ENCODE data around the gene TP63. TPM values are rescaled to one million over a fixed set of nuclear protein-coding genes. Genes with fewer than 3 reads are reported as not detected.

TP63 gene
- total RNA-seq, 4 donors from 2014 or later: 302 to 485 (median 319) TPM

- no peak overlapping the region for H3K4me3 ChIP-seq
- no peak for DNase-seq (ENCODE audit: low spot score in 2 of 2)
- H3K4me1 ChIP-seq: no peaks in the 10 kb centered on the region
- no peaks in the 10 kb centered on the region for H3K36me3 ChIP-seq
- H3K27ac ChIP-seq: no peak overlapping the region
- no peak for TF ChIP-seq POLR2AphosphoS5 (IDR thresholded peaks at IDR 0.05)
- TF ChIP-seq, protein P1, sequence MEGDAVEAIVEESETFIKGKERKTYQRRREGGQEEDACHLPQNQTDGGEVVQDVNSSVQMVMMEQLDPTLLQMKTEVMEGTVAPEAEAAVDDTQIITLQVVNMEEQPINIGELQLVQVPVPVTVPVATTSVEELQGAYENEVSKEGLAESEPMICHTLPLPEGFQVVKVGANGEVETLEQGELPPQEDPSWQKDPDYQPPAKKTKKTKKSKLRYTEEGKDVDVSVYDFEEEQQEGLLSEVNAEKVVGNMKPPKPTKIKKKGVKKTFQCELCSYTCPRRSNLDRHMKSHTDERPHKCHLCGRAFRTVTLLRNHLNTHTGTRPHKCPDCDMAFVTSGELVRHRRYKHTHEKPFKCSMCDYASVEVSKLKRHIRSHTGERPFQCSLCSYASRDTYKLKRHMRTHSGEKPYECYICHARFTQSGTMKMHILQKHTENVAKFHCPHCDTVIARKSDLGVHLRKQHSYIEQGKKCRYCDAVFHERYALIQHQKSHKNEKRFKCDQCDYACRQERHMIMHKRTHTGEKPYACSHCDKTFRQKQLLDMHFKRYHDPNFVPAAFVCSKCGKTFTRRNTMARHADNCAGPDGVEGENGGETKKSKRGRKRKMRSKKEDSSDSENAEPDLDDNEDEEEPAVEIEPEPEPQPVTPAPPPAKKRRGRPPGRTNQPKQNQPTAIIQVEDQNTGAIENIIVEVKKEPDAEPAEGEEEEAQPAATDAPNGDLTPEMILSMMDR (IDR thresholded peaks at IDR 0.05): no peak
- TF ChIP-seq POLR2A (IDR thresholded peaks at IDR 0.05): no peak
- no peak for TF ChIP-seq EP300 (IDR thresholded peaks at IDR 0.05)
- H3K9me3 ChIP-seq: peaks cover 6% of the 10 kb centered on the region
- no peaks in the 10 kb centered on the region for H3K27me3 ChIP-seq
- WGBS: 100% methylated on average over 1 of the region's 1 CpG
These were observed 18.1 kb upstream of the TP63 start for GRCh38 chr3:189613122-189613521.

- Histone ChIP-seq H3K9me3 (no peaks in the 10 kb centered on the region), H3K27ac (no peak overlapping the region), H3K36me3 (no peaks in the 10 kb centered on the region), H3K4me1 (no peaks in the 10 kb centered on the region), H3K27me3 (no peaks in the 10 kb centered on the region), H3K4me3 (no peak overlapping the region)
- no peak for TF ChIP-seq EP300 (IDR thresholded peaks at IDR 0.05)
- TF ChIP-seq POLR2A (IDR thresholded peaks at IDR 0.05): no peak
- TF ChIP-seq POLR2AphosphoS5 (IDR thresholded peaks at IDR 0.05): no peak
- TF ChIP-seq, protein P1 (IDR thresholded peaks at IDR 0.05): no peak
- WGBS: 79% methylated on average over 9 of the region's 9 CpGs
- DNase-seq (ENCODE audit: low spot score in 2 of 2): no peak
These were observed 9.1 kb upstream of the TP63 start for GRCh38 chr3:189621948-189622603.

- no peak for DNase-seq (ENCODE audit: low spot score in 2 of 2)
- H3K27me3 ChIP-seq: no peaks in the 10 kb centered on the region
- H3K36me3 ChIP-seq: no peaks in the 10 kb centered on the region
- no peak overlapping the region for H3K4me3 ChIP-seq
- TF ChIP-seq POLR2AphosphoS5 (IDR thresholded peaks at IDR 0.05): no peak
- no peak for TF ChIP-seq EP300 (IDR thresholded peaks at IDR 0.05)
- no peak for TF ChIP-seq POLR2A (IDR thresholded peaks at IDR 0.05)
- TF ChIP-seq, protein P1 (IDR thresholded peaks at IDR 0.05): no peak
- no peak overlapping the region for H3K27ac ChIP-seq
- 88% methylated on average over 7 of the region's 7 CpGs for WGBS
- H3K9me3 ChIP-seq: no peaks in the 10 kb centered on the region
- no peaks in the 10 kb centered on the region for H3K4me1 ChIP-seq
These were observed 8.6 kb upstream of the TP63 start for GRCh38 chr3:189622629-189623028.

DNA sequence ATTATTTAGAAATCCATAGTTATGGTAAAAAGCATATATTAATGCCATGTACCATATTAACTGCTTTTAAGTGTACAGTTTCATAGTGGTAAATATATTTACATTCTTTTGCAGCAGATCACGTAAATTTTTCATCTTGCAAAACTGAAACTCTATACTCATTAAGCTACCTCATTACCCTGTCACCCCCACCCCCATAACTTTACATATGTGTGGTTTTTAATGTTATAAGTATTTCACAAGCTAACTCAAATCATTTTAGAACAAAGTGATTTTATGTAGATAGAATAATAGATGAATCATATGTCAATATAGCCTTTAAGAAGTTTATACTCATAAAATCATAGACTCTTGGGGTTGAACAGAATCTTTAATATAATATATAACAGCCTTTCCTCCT, 7.1 kb upstream of the TP63 start:
- 77% methylated on average over 1 of the region's 1 CpG for whole genome bisulfite sequencing
- no peak overlapping the region for H3K27ac ChIP-seq
- no peak for DNase-seq (ENCODE audit: low spot score in 2 of 2)
- peaks cover under 1% of the 10 kb centered on the region for H3K4me1 ChIP-seq
- H3K9me3 ChIP-seq: no peaks in the 10 kb centered on the region
- no peaks in the 10 kb centered on the region for H3K36me3 ChIP-seq
- H3K27me3 ChIP-seq: no peaks in the 10 kb centered on the region
- H3K4me3 ChIP-seq: no peak overlapping the region
- TF ChIP-seq POLR2A (IDR thresholded peaks at IDR 0.05) (no peak), POLR2AphosphoS5 (IDR thresholded peaks at IDR 0.05) (no peak), EP300 (IDR thresholded peaks at IDR 0.05) (no peak)
- TF ChIP-seq, protein P1 (IDR thresholded peaks at IDR 0.05): no peak

DNA sequence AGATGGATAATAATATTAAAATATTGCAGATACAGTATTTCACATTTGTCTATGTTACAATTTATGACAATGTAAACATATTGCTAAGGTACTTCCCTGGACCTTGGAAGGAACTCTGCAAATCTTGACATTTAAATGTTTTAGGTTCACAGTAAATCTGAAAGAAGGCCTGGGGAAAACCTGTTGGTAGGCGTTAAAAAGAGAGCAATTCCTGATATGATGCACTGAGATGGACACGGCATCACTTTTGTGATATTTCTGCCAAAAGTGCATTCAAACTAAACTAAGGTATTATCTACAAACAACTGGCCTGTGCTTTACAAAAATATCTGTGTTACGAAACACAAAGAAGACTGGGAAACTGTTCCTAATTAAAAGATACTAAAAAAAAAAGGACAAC, 6.1 kb upstream of the TP63 start:
- Histone ChIP-seq H3K9me3 (no peaks in the 10 kb centered on the region), H3K4me1 (peaks cover 9% of the 10 kb centered on the region), H3K27ac (no peak overlapping the region), H3K27me3 (no peaks in the 10 kb centered on the region), H3K36me3 (no peaks in the 10 kb centered on the region), H3K4me3 (no peak overlapping the region)
- 73% methylated on average over 3 of the region's 3 CpGs for WGBS
- DNase-seq (ENCODE audit: low spot score in 2 of 2): no peak
- no peak for TF ChIP-seq EP300 (IDR thresholded peaks at IDR 0.05)
- TF ChIP-seq POLR2AphosphoS5 (IDR thresholded peaks at IDR 0.05): no peak
- TF ChIP-seq POLR2A (IDR thresholded peaks at IDR 0.05): no peak
- TF ChIP-seq, protein P1 (IDR thresholded peaks at IDR 0.05): no peak
